Measurements from ENCODE around the gene CHRNA1. TPM values are rescaled to one million over a fixed set of nuclear protein-coding genes. Genes with fewer than 3 reads are reported as not detected.
A peak's percentile ranks its signal among the peaks of the same experiment; 100 is the strongest.

The CHRNA1 gene
- total RNA-seq, 1 experiment from 2014 or later: not detected

DNA sequence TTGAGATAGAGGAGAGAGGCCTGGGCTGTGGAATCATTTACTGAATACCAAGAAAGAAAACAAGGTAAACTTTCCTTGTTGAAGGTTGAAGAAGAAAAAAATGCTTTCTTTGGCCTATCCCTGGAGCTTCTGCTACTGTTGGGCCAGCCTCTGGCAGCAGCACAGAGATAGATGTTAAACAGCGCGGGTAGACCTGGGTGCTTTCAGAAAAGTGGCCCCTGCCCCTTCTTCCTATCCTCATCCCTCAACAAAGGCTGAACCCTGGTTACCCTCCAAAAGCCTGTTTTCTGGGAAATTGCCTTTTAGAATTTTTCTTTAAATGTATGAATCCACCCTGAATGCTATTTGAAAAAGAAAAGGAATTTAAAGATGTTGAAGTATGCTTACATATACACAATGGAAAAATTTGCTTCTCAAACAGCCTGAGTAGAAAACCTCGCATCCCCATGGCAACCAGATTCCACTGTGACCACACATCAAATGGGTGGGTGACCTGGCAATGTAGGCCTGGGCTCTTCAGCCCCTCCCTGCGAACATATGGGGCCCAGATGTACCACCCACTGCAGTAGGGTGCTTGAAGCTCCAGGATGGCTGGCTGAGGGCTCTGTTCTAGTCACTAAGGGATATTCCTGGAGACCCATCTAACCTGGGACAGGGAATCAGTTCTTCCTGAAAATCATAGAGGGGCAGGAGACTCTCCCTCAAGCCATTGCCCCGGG, 23.4 kb upstream of the CHRNA1 start:
- Histone ChIP-seq H3K4me3 (no peak overlapping the region), H3K9me3 (ENCODE audit: insufficient read depth, low read depth) (no peaks in the 10 kb centered on the region), H3K27ac (no peak overlapping the region), H2AFZ (no peak overlapping the region), H3K4me2 (no peak overlapping the region), H3K9me2 (ENCODE audit: insufficient read depth) (no peaks in the 10 kb centered on the region), H4K20me1 (ENCODE audit: insufficient read depth) (no peaks in the 10 kb centered on the region), H3K27me3 (ENCODE audit: insufficient read depth, low read depth) (no peaks in the 10 kb centered on the region), H3K4me1 (replicated peaks; ENCODE audit: insufficient read depth) (no peaks in the 10 kb centered on the region), H3K79me2 (ENCODE audit: low read depth) (no peaks in the 10 kb centered on the region), H3K36me3 (ENCODE audit: low read depth) (no peaks in the 10 kb centered on the region), H3F3A (ENCODE audit: insufficient read depth, low read depth) (no peaks in the 10 kb centered on the region)
- ChIA-PET POLR2A (ENCODE audit: unreplicated experiment) (no interaction called here), CTCF (no interaction called here)
- peak in 1 of 2 experiments; percentile 54 for DNase-seq
- no TSS peak for BruUV-seq (replicated peaks)
- TF ChIP-seq, protein P1, sequence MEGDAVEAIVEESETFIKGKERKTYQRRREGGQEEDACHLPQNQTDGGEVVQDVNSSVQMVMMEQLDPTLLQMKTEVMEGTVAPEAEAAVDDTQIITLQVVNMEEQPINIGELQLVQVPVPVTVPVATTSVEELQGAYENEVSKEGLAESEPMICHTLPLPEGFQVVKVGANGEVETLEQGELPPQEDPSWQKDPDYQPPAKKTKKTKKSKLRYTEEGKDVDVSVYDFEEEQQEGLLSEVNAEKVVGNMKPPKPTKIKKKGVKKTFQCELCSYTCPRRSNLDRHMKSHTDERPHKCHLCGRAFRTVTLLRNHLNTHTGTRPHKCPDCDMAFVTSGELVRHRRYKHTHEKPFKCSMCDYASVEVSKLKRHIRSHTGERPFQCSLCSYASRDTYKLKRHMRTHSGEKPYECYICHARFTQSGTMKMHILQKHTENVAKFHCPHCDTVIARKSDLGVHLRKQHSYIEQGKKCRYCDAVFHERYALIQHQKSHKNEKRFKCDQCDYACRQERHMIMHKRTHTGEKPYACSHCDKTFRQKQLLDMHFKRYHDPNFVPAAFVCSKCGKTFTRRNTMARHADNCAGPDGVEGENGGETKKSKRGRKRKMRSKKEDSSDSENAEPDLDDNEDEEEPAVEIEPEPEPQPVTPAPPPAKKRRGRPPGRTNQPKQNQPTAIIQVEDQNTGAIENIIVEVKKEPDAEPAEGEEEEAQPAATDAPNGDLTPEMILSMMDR (conservative IDR thresholded peaks at IDR 0.05): no peak
- no peak for TF ChIP-seq EZH2 (IDR thresholded peaks at IDR 0.05; ENCODE audit: low read depth)
- intact Hi-C loops (cut with micrococcal nuclease; ENCODE audit: unreplicated experiment): no loop called here

DNA sequence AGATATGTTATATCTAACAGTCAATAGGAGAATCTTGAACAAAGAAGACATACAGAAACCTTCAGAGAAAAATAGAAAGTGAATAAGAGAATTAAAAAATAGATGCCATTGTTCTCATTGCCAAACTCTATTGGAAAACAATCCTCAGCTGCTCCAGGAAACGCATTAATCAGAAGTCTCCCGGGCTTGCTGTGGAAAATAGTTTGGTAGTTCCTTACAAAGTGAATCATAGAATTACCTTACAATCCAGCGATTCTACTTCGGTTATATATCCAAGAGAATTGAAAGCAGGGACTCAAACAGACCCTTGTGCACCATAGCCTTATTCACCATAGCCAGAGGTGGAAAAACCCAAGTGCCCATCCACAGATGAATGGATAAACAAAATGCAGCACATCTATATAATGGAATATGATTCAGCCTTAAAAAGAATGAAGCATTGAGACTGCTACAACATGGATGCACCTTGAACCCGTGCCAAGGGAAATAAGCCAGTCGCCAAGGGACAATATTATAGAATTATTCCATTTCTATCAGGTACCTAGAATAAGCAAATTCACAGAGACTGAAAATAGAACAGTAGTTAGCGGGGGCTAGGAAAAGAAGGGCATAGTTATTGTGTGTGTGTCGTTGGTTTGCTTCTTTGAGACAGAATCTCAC, 21.9 kb upstream of the CHRNA1 start:
- Histone ChIP-seq H3K9me2 (ENCODE audit: insufficient read depth) (no peaks in the 10 kb centered on the region), H3K27me3 (ENCODE audit: insufficient read depth, low read depth) (no peaks in the 10 kb centered on the region), H3K9me3 (ENCODE audit: insufficient read depth, low read depth) (no peaks in the 10 kb centered on the region), H3K36me3 (ENCODE audit: low read depth) (no peaks in the 10 kb centered on the region), H3K27ac (no peak overlapping the region), H2AFZ (no peak overlapping the region), H3K4me2 (no peak overlapping the region), H3F3A (ENCODE audit: insufficient read depth, low read depth) (no peaks in the 10 kb centered on the region), H3K4me3 (no peak overlapping the region), H4K20me1 (ENCODE audit: insufficient read depth) (no peaks in the 10 kb centered on the region), H3K79me2 (ENCODE audit: low read depth) (no peaks in the 10 kb centered on the region), H3K4me1 (replicated peaks; ENCODE audit: insufficient read depth) (no peaks in the 10 kb centered on the region)
- DNase-seq: no peak
- intact Hi-C loops (cut with micrococcal nuclease; ENCODE audit: unreplicated experiment): no loop called here
- ChIA-PET POLR2A (ENCODE audit: unreplicated experiment) (no interaction called here), CTCF (no interaction called here)
- no TSS peak for BruUV-seq (replicated peaks)
- TF ChIP-seq, protein P1 (conservative IDR thresholded peaks at IDR 0.05): no peak
- TF ChIP-seq EZH2 (IDR thresholded peaks at IDR 0.05; ENCODE audit: low read depth): no peak

DNA sequence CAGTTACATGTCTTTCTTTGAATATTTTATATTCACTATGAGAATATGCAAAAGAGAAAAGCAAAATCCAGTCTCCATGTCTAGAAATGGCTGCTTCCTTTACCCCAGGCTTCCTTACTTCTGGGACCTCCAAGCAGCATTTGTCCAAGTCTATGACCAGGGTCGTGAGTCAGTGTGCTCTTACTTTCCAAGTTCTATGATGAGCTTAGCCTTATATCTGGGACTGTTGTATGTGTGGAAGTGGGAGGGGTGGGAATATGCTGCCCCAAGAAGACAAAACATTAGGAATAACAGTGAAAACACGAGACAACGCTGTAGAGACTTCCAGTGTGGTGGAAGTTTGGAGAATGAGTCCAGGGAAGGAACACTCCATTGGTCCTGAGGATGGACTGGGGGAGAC, 21.2 kb upstream of the CHRNA1 start:
- Histone ChIP-seq H3K4me3 (no peak overlapping the region), H3K9me2 (ENCODE audit: insufficient read depth) (no peaks in the 10 kb centered on the region), H3F3A (ENCODE audit: insufficient read depth, low read depth) (no peaks in the 10 kb centered on the region), H4K20me1 (ENCODE audit: insufficient read depth) (no peaks in the 10 kb centered on the region), H3K9me3 (ENCODE audit: insufficient read depth, low read depth) (no peaks in the 10 kb centered on the region), H2AFZ (no peak overlapping the region), H3K4me2 (no peak overlapping the region), H3K79me2 (ENCODE audit: low read depth) (no peaks in the 10 kb centered on the region), H3K36me3 (ENCODE audit: low read depth) (no peaks in the 10 kb centered on the region), H3K4me1 (replicated peaks; ENCODE audit: insufficient read depth) (no peaks in the 10 kb centered on the region), H3K27ac (no peak overlapping the region), H3K27me3 (ENCODE audit: insufficient read depth, low read depth) (no peaks in the 10 kb centered on the region)
- no TSS peak for BruUV-seq (replicated peaks)
- ChIA-PET CTCF (no interaction called here), POLR2A (ENCODE audit: unreplicated experiment) (no interaction called here)
- intact Hi-C loops (cut with micrococcal nuclease; ENCODE audit: unreplicated experiment): no loop called here
- DNase-seq: no peak
- TF ChIP-seq EZH2 (IDR thresholded peaks at IDR 0.05; ENCODE audit: low read depth): no peak
- TF ChIP-seq, protein P1 (conservative IDR thresholded peaks at IDR 0.05): no peak

Measured in PC-9 (cell line).